ENCODE results near the gene MYO1E. TPM values are rescaled to one million over a fixed set of nuclear protein-coding genes. Genes with fewer than 3 reads are reported as not detected.

Gene MYO1E
- polyA plus RNA-seq, 1 experiment = 34.0 TPM

DNA sequence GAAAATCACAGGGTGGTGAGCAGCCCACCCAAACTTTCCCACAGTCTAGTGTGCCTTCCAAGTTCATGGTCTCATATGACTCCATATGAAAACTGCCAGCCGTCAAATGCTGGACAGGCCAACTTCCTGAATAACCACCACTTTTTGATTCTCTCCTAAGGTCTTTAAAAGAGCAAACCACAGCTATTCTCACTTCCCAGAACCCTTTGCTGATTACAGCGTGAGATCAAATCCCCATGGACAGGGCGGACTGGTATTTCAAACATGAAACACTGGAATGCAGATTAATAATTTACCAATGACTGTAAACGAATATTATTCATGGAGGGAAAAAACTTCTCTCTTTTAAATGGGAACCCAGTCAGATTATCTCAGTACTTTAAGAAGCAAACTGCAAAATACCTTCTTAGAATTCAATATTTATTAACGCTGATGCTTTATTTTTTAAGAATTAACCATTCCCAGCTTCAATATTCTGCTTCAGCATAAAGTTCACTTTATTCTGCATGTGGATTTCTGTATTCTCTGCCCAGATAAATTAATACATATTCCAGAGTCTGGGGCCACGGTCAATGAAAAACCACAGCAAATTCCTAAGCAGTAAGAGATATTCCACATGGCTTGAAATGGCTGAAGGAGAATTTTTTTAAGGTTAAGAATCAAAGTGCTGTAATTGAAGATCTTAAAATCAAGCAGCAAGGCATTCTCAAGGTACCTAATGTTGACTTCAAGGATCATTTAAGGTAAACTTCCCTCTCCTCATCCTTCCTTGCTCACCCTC lies 42.9 kb downstream of the MYO1E start:
- ChIA-PET CTCF (interaction anchor here (1.0 kb wide), 1 partner anchor 138 kb away, joined by 3 read pairs; no protein-coding TSS in a partner anchor), POLR2A (no interaction called here)
- H3K27me3 ChIP-seq (ENCODE audit: control insufficient read depth, insufficient read depth, low read length) = no peaks in the 10 kb centered on the region
- TF ChIP-seq, protein P1, sequence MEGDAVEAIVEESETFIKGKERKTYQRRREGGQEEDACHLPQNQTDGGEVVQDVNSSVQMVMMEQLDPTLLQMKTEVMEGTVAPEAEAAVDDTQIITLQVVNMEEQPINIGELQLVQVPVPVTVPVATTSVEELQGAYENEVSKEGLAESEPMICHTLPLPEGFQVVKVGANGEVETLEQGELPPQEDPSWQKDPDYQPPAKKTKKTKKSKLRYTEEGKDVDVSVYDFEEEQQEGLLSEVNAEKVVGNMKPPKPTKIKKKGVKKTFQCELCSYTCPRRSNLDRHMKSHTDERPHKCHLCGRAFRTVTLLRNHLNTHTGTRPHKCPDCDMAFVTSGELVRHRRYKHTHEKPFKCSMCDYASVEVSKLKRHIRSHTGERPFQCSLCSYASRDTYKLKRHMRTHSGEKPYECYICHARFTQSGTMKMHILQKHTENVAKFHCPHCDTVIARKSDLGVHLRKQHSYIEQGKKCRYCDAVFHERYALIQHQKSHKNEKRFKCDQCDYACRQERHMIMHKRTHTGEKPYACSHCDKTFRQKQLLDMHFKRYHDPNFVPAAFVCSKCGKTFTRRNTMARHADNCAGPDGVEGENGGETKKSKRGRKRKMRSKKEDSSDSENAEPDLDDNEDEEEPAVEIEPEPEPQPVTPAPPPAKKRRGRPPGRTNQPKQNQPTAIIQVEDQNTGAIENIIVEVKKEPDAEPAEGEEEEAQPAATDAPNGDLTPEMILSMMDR (IDR thresholded peaks at IDR 0.05; ENCODE audit: insufficient read depth, low read depth, low read length) = no peak
- no peak overlapping the region for H3K4me3 ChIP-seq (ENCODE audit: low read depth, low read length)
- no peaks in the 10 kb centered on the region; the same call in 1 of the 2 replicates for H3K36me3 ChIP-seq (ENCODE audit: control insufficient read depth, insufficient read depth, low read length)
- DNase-seq (ENCODE audit: low read depth) = no peak

DNA sequence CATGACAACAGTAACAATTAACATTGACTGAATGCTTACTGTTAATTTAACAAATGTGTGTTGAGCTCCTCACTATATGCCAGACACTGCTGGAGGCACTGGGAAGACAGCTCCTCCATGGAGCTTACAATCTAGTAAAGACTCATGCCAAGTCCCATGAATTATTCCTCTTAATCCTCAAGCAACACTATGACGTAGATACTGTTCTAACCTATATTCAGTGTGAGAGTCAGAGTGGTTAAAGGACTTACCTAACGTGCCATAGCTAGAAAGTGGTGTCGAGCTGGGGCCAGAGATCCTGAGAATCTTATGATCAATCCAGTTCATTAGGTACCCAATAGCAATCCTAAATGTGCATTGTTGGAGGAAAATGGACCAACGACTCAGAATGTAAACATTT lies 43.6 kb downstream of the MYO1E start:
- H3K4me3 ChIP-seq (ENCODE audit: low read depth, low read length) = no peak overlapping the region
- H3K36me3 ChIP-seq (ENCODE audit: control insufficient read depth, insufficient read depth, low read length) = no peaks in the 10 kb centered on the region; the same call in 1 of the 2 replicates
- TF ChIP-seq, protein P1 (IDR thresholded peaks at IDR 0.05; ENCODE audit: insufficient read depth, low read depth, low read length) = no peak
- POLR2A ChIA-PET = no interaction called here
- no peaks in the 10 kb centered on the region for H3K27me3 ChIP-seq (ENCODE audit: control insufficient read depth, insufficient read depth, low read length)
- DNase-seq (ENCODE audit: low read depth) = no peak
- CTCF ChIA-PET = interaction anchor here (1.0 kb wide), 1 partner anchor 138 kb away, joined by 3 read pairs; no protein-coding TSS in a partner anchor

DNA sequence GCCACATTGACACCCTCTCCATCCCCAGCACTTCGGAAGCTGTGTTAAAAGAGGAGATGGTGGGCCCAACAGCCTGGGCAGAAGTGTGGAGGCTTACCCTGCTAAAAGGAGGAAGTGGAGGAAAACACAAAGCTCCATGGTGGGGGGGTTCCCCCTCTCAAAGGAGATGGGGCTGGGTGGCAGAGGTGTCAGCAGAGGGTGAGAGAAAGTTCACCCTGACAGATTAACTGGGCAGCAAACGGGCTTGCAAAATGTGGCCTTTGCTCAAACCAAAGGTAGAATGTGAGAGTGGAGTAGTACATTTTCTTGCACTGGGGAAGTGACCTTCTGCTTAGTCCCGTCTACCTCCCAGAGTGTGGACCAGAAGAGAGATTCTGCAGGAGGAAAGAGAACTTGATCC lies 44.7 kb downstream of the MYO1E start:
- no peak overlapping the region for H3K4me3 ChIP-seq (ENCODE audit: low read depth, low read length)
- POLR2A ChIA-PET = interaction anchor here (0.5 kb wide), 1 partner anchor 36 kb away, joined by 9 read pairs; no protein-coding TSS in a partner anchor
- CTCF ChIA-PET = no interaction called here
- no peaks in the 10 kb centered on the region; the same call in 1 of the 2 replicates for H3K36me3 ChIP-seq (ENCODE audit: control insufficient read depth, insufficient read depth, low read length)
- H3K27me3 ChIP-seq (ENCODE audit: control insufficient read depth, insufficient read depth, low read length) = no peaks in the 10 kb centered on the region
- TF ChIP-seq, protein P1 (IDR thresholded peaks at IDR 0.05; ENCODE audit: insufficient read depth, low read depth, low read length) = no peak
- no peak for DNase-seq (ENCODE audit: low read depth)

DNA sequence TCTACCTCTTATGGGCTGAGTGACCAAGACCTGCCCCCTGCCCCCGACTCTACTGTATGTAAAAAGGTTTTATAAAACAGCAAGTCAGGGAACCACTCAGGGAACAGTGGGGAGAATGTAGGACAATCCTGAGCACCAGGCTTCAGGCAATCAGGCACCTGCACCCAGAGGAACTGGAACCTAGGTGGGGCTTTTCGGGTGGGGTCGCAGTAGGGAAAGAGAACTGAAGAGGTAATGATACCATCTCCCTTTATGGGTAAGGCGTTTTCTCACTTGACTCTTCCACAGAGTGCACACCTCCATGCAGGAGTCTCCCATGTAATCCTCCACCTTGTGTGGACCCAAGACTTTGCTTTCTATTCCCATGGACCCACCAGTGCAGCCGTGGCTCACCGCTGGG lies 45.8 kb downstream of the MYO1E start:
- H3K4me3 ChIP-seq (ENCODE audit: low read depth, low read length) = no peak overlapping the region
- ChIA-PET POLR2A (no interaction called here), CTCF (interaction anchor here (0.6 kb wide), 1 partner anchor 23 kb away, joined by 3 read pairs; no protein-coding TSS in a partner anchor)
- TF ChIP-seq, protein P1 (IDR thresholded peaks at IDR 0.05; ENCODE audit: insufficient read depth, low read depth, low read length) = no peak
- no peak for DNase-seq (ENCODE audit: low read depth)
- H3K36me3 ChIP-seq (ENCODE audit: control insufficient read depth, insufficient read depth, low read length) = no peaks in the 10 kb centered on the region; the same call in 1 of the 2 replicates
- H3K27me3 ChIP-seq (ENCODE audit: control insufficient read depth, insufficient read depth, low read length) = no peaks in the 10 kb centered on the region

DNA sequence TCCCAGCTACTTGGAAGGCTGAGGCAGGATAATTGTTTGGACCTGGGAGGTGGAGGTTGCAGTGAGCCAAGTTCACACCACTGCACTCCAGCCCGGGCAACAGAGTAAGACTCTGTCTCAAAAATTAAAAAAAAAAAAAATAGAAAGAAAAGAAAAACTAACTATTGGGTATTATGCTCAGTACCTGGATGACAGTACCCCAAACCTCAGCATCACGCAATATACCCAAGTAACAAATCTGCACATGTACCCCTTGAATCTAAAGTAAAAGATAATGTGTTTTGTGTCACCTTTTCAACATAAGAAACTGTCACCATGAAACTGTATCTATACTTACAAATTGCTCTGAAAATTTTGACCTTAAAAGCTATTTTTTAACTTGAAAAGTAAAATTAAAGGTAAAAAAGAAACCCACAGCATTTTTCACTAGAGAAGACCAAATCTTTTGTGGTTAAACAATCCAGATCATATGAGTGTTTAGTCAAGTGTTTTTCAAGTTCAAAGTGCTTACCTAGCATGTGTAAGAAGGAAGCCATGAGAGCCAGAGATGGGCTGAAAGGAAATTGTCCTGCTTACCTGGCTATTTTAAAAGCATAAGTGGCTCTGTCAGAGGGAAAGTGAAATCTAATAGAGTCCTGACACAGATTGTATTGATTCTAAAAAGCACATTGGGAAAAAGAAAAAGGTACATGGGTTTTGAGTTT lies 50.5 kb downstream of the MYO1E start:
- H3K27me3 ChIP-seq (ENCODE audit: control insufficient read depth, insufficient read depth, low read length) = no peaks in the 10 kb centered on the region
- no peak for DNase-seq (ENCODE audit: low read depth)
- TF ChIP-seq, protein P1 (IDR thresholded peaks at IDR 0.05; ENCODE audit: insufficient read depth, low read depth, low read length) = no peak
- ChIA-PET POLR2A (no interaction called here), CTCF (interaction anchor here (0.8 kb wide), 1 partner anchor 32 kb away, joined by 3 read pairs; no protein-coding TSS in a partner anchor)
- no peaks in the 10 kb centered on the region; the same call in 1 of the 2 replicates for H3K36me3 ChIP-seq (ENCODE audit: control insufficient read depth, insufficient read depth, low read length)
- no peak overlapping the region for H3K4me3 ChIP-seq (ENCODE audit: low read depth, low read length)

All from BJ (cell line).